Thyroid gland (tissue), 4 donors: ENCODE measurements around the gene APBA1.

Source experiments
- POLR2A ChIP-seq, 2 donors: fragments of 450-650 bp; IDR thresholded peaks; one replicate each; pipeline ENCODE4 v1.6.1; 2017; ENCODE audit warnings: antibody characterized with exemption in 2 of 2, mild to moderate bottlenecking in 2 of 2, moderate library complexity in 1 of 2
- TF ChIP-seq, protein P1 (sequence below), 6 experiments: fragments of 200-600 bp in 3 of 6; fragments of 450-650 bp in 3 of 6; sonication (generic) in 3 of 6; IDR thresholded peaks; one replicate each; pipeline ENCODE4 v1.5.1; 2016 to 2019; ENCODE audit warnings: antibody characterized with exemption in 6 of 6, mild to moderate bottlenecking in 2 of 6, inconsistent platforms in 1 of 6, moderate library complexity in 1 of 6

DNA sequence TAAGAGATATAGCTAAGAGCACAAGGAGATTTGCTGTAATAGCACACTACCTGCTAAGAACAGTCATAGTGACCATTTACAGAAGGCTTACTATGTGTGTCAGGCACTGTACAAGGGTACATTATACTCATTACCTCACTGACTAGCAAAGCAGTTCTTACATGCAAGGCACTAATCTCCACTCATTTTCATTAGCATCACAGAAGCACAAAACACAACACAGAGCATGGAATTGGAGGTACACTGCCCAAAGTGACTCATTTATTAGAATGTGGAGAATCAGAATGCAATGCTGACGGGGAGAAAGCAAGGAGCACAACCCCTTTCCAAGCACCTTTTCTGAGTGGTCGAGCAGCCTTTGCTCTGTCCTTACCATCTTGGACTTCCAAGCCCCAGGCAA is 177.4 kb downstream of the APBA1 start:
- TF ChIP-seq, protein P1, sequence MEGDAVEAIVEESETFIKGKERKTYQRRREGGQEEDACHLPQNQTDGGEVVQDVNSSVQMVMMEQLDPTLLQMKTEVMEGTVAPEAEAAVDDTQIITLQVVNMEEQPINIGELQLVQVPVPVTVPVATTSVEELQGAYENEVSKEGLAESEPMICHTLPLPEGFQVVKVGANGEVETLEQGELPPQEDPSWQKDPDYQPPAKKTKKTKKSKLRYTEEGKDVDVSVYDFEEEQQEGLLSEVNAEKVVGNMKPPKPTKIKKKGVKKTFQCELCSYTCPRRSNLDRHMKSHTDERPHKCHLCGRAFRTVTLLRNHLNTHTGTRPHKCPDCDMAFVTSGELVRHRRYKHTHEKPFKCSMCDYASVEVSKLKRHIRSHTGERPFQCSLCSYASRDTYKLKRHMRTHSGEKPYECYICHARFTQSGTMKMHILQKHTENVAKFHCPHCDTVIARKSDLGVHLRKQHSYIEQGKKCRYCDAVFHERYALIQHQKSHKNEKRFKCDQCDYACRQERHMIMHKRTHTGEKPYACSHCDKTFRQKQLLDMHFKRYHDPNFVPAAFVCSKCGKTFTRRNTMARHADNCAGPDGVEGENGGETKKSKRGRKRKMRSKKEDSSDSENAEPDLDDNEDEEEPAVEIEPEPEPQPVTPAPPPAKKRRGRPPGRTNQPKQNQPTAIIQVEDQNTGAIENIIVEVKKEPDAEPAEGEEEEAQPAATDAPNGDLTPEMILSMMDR (IDR thresholded peaks at IDR 0.05): no peak
- TF ChIP-seq POLR2A (IDR thresholded peaks at IDR 0.05): no peak
